GM23248 (cell line): Measurements from ENCODE around the gene ZNF83. TPM values are rescaled to one million over a fixed set of nuclear protein-coding genes. Genes with fewer than 3 reads are reported as not detected.

Experiments
- DNase-seq: peaks from one replicate; pipeline ENCODE4 v3.0.0-alpha.2; 2015
- H2AFZ ChIP-seq: fragments of 200-600 bp; sonication (generic); 2 replicates; pipeline ENCODE4 v1.6.1; 2016; ENCODE audit warnings: antibody characterized with exemption
- H3F3A ChIP-seq: fragments of 200-600 bp; sonication (generic); 2 replicates; pipeline ENCODE4 v1.6.1; 2016; ENCODE audit warnings: mild to moderate bottlenecking, antibody characterized with exemption, mixed run types; ENCODE audit not compliant: insufficient read depth
- H3K27ac ChIP-seq: fragments of 200-600 bp; sonication (generic); 2 replicates; pipeline ENCODE4 v1.5.1; 2016; ENCODE audit warnings: mild to moderate bottlenecking
- H3K27me3 ChIP-seq: fragments of 200-600 bp; sonication (generic); replicated peaks from 2 replicates; pipeline ENCODE4 v1.6.1; 2016; ENCODE audit warnings: mild to moderate bottlenecking; ENCODE audit not compliant: insufficient read depth
- H3K36me3 ChIP-seq: fragments of 200-600 bp; sonication (generic); 2 replicates; pipeline ENCODE4 v1.6.1; 2016; ENCODE audit warnings: low read depth, mild to moderate bottlenecking
- H3K4me1 ChIP-seq: fragments of 200-600 bp; sonication (generic); 2 replicates; pipeline ENCODE4 v1.6.1; 2016; ENCODE audit warnings: mild to moderate bottlenecking; ENCODE audit not compliant: insufficient read depth
- H3K4me2 ChIP-seq: fragments of 200-600 bp; sonication (generic); one replicate; pipeline ENCODE4 v1.6.1; 2016; ENCODE audit warnings: mild to moderate bottlenecking; ENCODE audit not compliant: unreplicated experiment
- H3K4me3 ChIP-seq: fragments of 200-600 bp; sonication (generic); 2 replicates; pipeline ENCODE4 v1.5.1; 2016; ENCODE audit warnings: mild to moderate bottlenecking
- H3K79me2 ChIP-seq: fragments of 200-600 bp; sonication (generic); 2 replicates; pipeline ENCODE4 v1.6.1; 2016; ENCODE audit warnings: mild to moderate bottlenecking; ENCODE audit not compliant: insufficient read depth
- H3K9ac ChIP-seq: fragments of 200-600 bp; sonication (generic); 2 replicates; pipeline ENCODE4 v1.6.1; 2016; ENCODE audit warnings: mild to moderate bottlenecking
- H3K9me2 ChIP-seq: fragments of 200-600 bp; sonication (generic); 2 replicates; pipeline ENCODE4 v1.6.1; 2016; ENCODE audit warnings: mixed run types, mild to moderate bottlenecking, moderate library complexity; ENCODE audit not compliant: insufficient read depth
- H3K9me3 ChIP-seq: fragments of 200-600 bp; sonication (generic); one replicate; pipeline ENCODE4 v1.6.1; 2017; ENCODE audit warnings: low read depth
- H4K20me1 ChIP-seq: fragments of 200-600 bp; sonication (generic); 2 replicates; pipeline ENCODE4 v1.6.0; 2016; ENCODE audit not compliant: insufficient read depth
- EZH2 ChIP-seq: fragments of 200-600 bp; sonication (generic); IDR thresholded peaks from 2 replicates; pipeline ENCODE4 v1.6.1; 2018; ENCODE audit warnings: antibody characterized with exemption, mild to moderate bottlenecking; ENCODE audit not compliant: insufficient read depth, poor library complexity, severe bottlenecking
- EZH2phosphoT487 ChIP-seq: fragments of 200-600 bp; sonication (generic); IDR thresholded peaks from 2 replicates; pipeline ENCODE4 v1.6.1; 2018; ENCODE audit warnings: antibody characterized with exemption, moderate library complexity, mild to moderate bottlenecking, low read depth; ENCODE audit not compliant: insufficient read depth
- WGBS, 2 experiments: methylation state at CpG; one replicate each; pipeline ENCODE4 v1.1.6; 2015 to 2017; ENCODE audit warnings: low lambda C conversion rate in 2 of 2, low coverage in 1 of 2; ENCODE audit errors: missing lambda C conversion rate in 2 of 2; 5-methylcytosine and 5-hydroxymethylcytosine counted together
- in situ Hi-C: fragments of 300-500 bp; cut with MboI; formaldehyde crosslinking; loops from 2 replicates; pipeline ENCODE4 v1.15.0; 2020
- polyA plus RNA-seq: library from polyadenylated mRNA; unstranded; fragments of >200 nt; fragmentation: Nextera tagmentation; extraction: Ambion mirVana; gene quantifications from 2 replicates; pipeline ENCODE4 v1.2.1, GENCODE V29; 2016
- total RNA-seq: library from RNA; depleted of rRNA; stranded (reverse); fragments of >200 nt; shearing (Covaris generic); gene quantifications from 2 replicates; pipeline ENCODE4 v1.2.3, GENCODE V29; 2014

ZNF83 gene
- total and polyA plus RNA-seq, 2 experiments from 2014 or later, result 27.9 to 29.1 TPM

- Histone ChIP-seq H3K9ac (no peak overlapping the region), H3K4me1 (no peaks in the 10 kb centered on the region), H3F3A (no peaks in the 10 kb centered on the region), H3K36me3 (peaks cover 22% of the 10 kb centered on the region; the same call in 1 of the 2 replicates), H3K79me2 (peaks cover 20% of the 10 kb centered on the region; the same call in 1 of the 2 replicates), H3K4me2 (no peak overlapping the region), H3K4me3 (no peak overlapping the region), H2AFZ (no peak overlapping the region), H4K20me1 (no peaks in the 10 kb centered on the region), H3K9me2 (no peaks in the 10 kb centered on the region), H3K27ac (no peak overlapping the region), H3K9me3 (no peaks in the 10 kb centered on the region), H3K27me3 (no peaks in the 10 kb centered on the region)
- TF ChIP-seq EZH2phosphoT487, result no peak
- TF ChIP-seq EZH2, result no peak
- in situ Hi-C loops, result no loop called here
- no peak for DNase-seq
- 98 to 99% methylated on average over 3 of the region's 3 CpGs for WGBS, 2 experiments
Measured at GRCh38 chr19:52662631-52663030, 24.5 kb upstream of the ZNF83 start.

- Histone ChIP-seq H3K4me2 (no peak overlapping the region), H3K36me3 (peaks cover 22% of the 10 kb centered on the region; the same call in 1 of the 2 replicates), H3K79me2 (peaks cover 19% of the 10 kb centered on the region; the same call in 1 of the 2 replicates), H3K27ac (no peak overlapping the region), H4K20me1 (no peaks in the 10 kb centered on the region), H3K27me3 (no peaks in the 10 kb centered on the region), H3K9ac (no peak overlapping the region), H3F3A (no peaks in the 10 kb centered on the region), H3K4me1 (no peaks in the 10 kb centered on the region), H2AFZ (no peak overlapping the region), H3K9me3 (no peaks in the 10 kb centered on the region), H3K9me2 (no peaks in the 10 kb centered on the region), H3K4me3 (no peak overlapping the region)
- WGBS, 2 experiments, result 62 to 65% methylated on average over 3 of the region's 3 CpGs
- TF ChIP-seq EZH2phosphoT487, result no peak
- no peak for TF ChIP-seq EZH2
- DNase-seq, result no peak
- in situ Hi-C loops, result no loop called here
Measured at GRCh38 chr19:52660981-52661380, 22.8 kb upstream of the ZNF83 start.

- no peak overlapping the region for H3K9ac ChIP-seq
- no peak overlapping the region for H3K27ac ChIP-seq
- no peaks in the 10 kb centered on the region for H3K9me3 ChIP-seq
- H3K27me3 ChIP-seq, result no peaks in the 10 kb centered on the region
- in situ Hi-C loops, result no loop called here
- H2AFZ ChIP-seq, result no peak overlapping the region
- TF ChIP-seq EZH2 (no peak), EZH2phosphoT487 (no peak)
- no peaks in the 10 kb centered on the region for H3F3A ChIP-seq
- H3K4me1 ChIP-seq, result no peaks in the 10 kb centered on the region
- DNase-seq, result no peak
- no peak overlapping the region for H3K4me3 ChIP-seq
- H3K79me2 ChIP-seq, result peaks cover 8% of the 10 kb centered on the region; the same call in 1 of the 2 replicates
- H3K36me3 ChIP-seq, result peaks cover 23% of the 10 kb centered on the region; the same call in 1 of the 2 replicates
- 73 to 78% methylated on average over 14 of the region's 14 CpGs for WGBS, 2 experiments
- no peaks in the 10 kb centered on the region for H4K20me1 ChIP-seq
- no peaks in the 10 kb centered on the region for H3K9me2 ChIP-seq
- no peak overlapping the region for H3K4me2 ChIP-seq
Measured at GRCh38 chr19:52659013-52659412, 20.9 kb upstream of the ZNF83 start.

- H3K4me3 ChIP-seq, result no peak overlapping the region
- TF ChIP-seq EZH2 (no peak), EZH2phosphoT487 (no peak)
- WGBS, 2 experiments, result 80 to 81% methylated on average over 5 of the region's 5 CpGs
- H3K27me3 ChIP-seq, result no peaks in the 10 kb centered on the region
- no peaks in the 10 kb centered on the region for H3F3A ChIP-seq
- no peak overlapping the region for H3K4me2 ChIP-seq
- in situ Hi-C loops, result no loop called here
- H3K9me3 ChIP-seq, result no peaks in the 10 kb centered on the region
- no peak overlapping the region for H3K9ac ChIP-seq
- H4K20me1 ChIP-seq, result no peaks in the 10 kb centered on the region
- no peaks in the 10 kb centered on the region for H3K9me2 ChIP-seq
- DNase-seq, result no peak
- H2AFZ ChIP-seq, result no peak overlapping the region
- H3K27ac ChIP-seq, result no peak overlapping the region
- H3K36me3 ChIP-seq, result peaks cover 27% of the 10 kb centered on the region
- H3K79me2 ChIP-seq, result peaks cover 8% of the 10 kb centered on the region; the same call in 1 of the 2 replicates
- H3K4me1 ChIP-seq, result no peaks in the 10 kb centered on the region
Measured at GRCh38 chr19:52658595-52658994, 20.4 kb upstream of the ZNF83 start.

GRCh38 chr19:52653161-52653560 is 15.0 kb upstream of the ZNF83 start:
- Histone ChIP-seq H3K79me2 (no peaks in the 10 kb centered on the region), H3K27ac (no peak overlapping the region), H3K4me3 (no peak overlapping the region), H3F3A (peaks cover 17% of the 10 kb centered on the region), H3K36me3 (peaks cover 26% of the 10 kb centered on the region), H3K4me2 (no peak overlapping the region), H4K20me1 (no peaks in the 10 kb centered on the region), H3K4me1 (peaks cover 15% of the 10 kb centered on the region), H3K27me3 (no peaks in the 10 kb centered on the region), H3K9me3 (no peaks in the 10 kb centered on the region), H3K9me2 (no peaks in the 10 kb centered on the region), H2AFZ (no peak overlapping the region), H3K9ac (no peak overlapping the region)
- in situ Hi-C loops, result no loop called here
- no peak for TF ChIP-seq EZH2phosphoT487
- TF ChIP-seq EZH2, result no peak
- 98 to 99% methylated on average over 4 of the region's 4 CpGs for WGBS, 2 experiments
- DNase-seq, result no peak
